ENCODE results near the gene BMPER.

BMPER gene

GRCh38 chr7:34066411-34066810 lies 161.1 kb downstream of the BMPER start:
- DNase-seq: no peak

- DNase-seq: peak; percentile 90
Measured at GRCh38 chr7:34067005-34067778, 161.9 kb downstream of the BMPER start.

- no peak for DNase-seq
Measured at GRCh38 chr7:34069676-34070075, 164.3 kb downstream of the BMPER start.

GRCh38 chr7:34070511-34071323 lies 165.4 kb downstream of the BMPER start:
- DNase-seq: no peak

- DNase-seq: no peak
Measured at GRCh38 chr7:34073676-34074075, 168.3 kb downstream of the BMPER start.

GRCh38 chr7:34074421-34074820 lies 169.1 kb downstream of the BMPER start:
- DNase-seq: no peak

- DNase-seq: no peak
Measured at GRCh38 chr7:34075523-34076370, 170.4 kb downstream of the BMPER start.

GRCh38 chr7:34077168-34077567 lies 171.8 kb downstream of the BMPER start:
- DNase-seq: no peak

GRCh38 chr7:34078864-34079263 lies 173.5 kb downstream of the BMPER start:
- no peak for DNase-seq

- no peak for DNase-seq
Measured at GRCh38 chr7:34080513-34080912, 175.2 kb downstream of the BMPER start.

GRCh38 chr7:34081935-34082334 lies 176.6 kb downstream of the BMPER start:
- no peak for DNase-seq

- no peak for DNase-seq
Measured at GRCh38 chr7:34083440-34083839, 178.1 kb downstream of the BMPER start.

- no peak for DNase-seq
Measured at GRCh38 chr7:34084651-34085050, 179.3 kb downstream of the BMPER start.

GRCh38 chr7:34086064-34086463 lies 180.7 kb downstream of the BMPER start:
- no peak for DNase-seq

- DNase-seq: no peak
Measured at GRCh38 chr7:34086981-34087380, 181.6 kb downstream of the BMPER start.

- peak; percentile 23 for DNase-seq
Measured at GRCh38 chr7:34087892-34088891, 182.9 kb downstream of the BMPER start.

GRCh38 chr7:34090816-34091215 lies 185.5 kb downstream of the BMPER start:
- DNase-seq: no peak

GRCh38 chr7:34091321-34091917 lies 186.1 kb downstream of the BMPER start:
- DNase-seq: peak; percentile 17

GRCh38 chr7:34093276-34093675 lies 187.9 kb downstream of the BMPER start:
- DNase-seq: no peak

GRCh38 chr7:34096198-34096651 lies 190.9 kb downstream of the BMPER start:
- DNase-seq: no peak

- DNase-seq: no peak
Measured at GRCh38 chr7:34096777-34097176, 191.4 kb downstream of the BMPER start.
